ENCODE data around the gene CAMK2A.

DNA sequence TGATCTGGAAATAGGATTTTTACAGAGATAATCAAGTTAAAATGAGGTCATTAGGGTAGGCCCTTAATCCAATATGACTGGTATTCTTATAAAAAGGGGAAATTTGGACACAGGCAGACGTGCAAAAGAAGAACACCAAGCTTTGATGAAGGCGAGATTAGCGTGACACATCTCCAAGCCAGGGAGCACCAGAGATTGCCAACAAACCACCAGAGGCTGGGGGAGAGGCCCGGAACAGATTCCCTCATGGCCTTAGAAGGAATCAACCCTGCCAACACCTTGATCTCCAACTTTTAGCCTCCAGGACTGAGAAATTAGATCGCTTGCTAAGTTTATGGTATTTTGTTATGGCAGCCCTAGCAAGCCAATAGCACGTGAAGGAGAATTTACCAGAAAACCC is 23.9 kb upstream of the CAMK2A start:
- TF ChIP-seq POLR2AphosphoS5 (IDR thresholded peaks at IDR 0.05): no peak
- TF ChIP-seq POLR2A (IDR thresholded peaks at IDR 0.05): no peak

Measured in spleen (tissue), 3 donors.